GM12801 (cell line): ENCODE results near the gene CYP20A1.

Experiments
- CTCF ChIP-seq: IDR thresholded peaks from one replicate; pipeline ENCODE4 v1.5.1; 2011; ENCODE audit warnings: control low read depth; ENCODE audit not compliant: insufficient read length; ENCODE audit errors: extremely low read depth

Gene CYP20A1, protein sequence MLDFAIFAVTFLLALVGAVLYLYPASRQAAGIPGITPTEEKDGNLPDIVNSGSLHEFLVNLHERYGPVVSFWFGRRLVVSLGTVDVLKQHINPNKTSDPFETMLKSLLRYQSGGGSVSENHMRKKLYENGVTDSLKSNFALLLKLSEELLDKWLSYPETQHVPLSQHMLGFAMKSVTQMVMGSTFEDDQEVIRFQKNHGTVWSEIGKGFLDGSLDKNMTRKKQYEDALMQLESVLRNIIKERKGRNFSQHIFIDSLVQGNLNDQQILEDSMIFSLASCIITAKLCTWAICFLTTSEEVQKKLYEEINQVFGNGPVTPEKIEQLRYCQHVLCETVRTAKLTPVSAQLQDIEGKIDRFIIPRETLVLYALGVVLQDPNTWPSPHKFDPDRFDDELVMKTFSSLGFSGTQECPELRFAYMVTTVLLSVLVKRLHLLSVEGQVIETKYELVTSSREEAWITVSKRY

DNA sequence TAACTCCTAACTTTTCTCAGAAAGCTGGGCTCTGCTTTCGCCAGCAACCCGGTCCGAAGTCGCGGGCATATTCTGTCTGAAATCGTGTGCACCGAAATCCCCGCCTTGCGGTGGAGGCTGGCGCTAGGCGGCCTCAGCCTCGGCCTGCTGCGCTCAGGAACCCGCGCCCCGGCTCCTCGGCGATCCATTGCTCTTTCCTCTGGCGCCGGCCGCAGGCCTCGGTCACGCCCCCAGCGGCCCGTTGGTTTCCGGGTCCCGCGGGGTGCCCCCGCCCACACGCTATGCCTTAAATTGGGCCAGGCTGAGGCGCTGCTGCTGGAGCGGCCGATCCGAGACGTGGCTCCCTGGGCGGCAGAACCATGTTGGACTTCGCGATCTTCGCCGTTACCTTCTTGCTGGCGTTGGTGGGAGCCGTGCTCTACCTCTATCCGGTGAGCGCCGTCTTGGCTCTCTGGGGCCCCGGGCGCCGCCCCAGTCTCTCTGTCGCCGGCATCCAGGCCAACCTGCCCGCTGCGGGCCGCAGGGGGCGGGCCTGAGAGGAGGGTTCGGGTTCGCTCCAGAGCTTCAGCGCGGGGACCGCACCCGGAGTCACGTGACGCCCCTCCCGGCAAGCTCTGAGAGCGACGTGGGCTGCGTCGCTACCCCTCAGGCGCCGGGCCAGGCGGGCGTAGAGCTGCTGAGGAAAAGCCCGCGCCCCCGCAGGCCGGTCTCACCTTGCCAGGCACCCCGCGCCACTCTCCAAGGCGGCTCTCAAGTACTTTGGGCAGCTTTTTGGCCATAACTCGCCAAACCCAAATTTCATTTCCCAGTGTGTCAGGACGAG, at the start of gene CYP20A1:
CYP20A1 (plus strand) TSS at position 315 of the 823 bp plus-strand sequence; CDS start at position 360, 45 bp downstream.
- TF ChIP-seq CTCF = no peak

- TF ChIP-seq CTCF = no peak
Measured at GRCh38 chr2:203191961-203192360, 46.9 kb upstream of the CYP20A1 start.

DNA sequence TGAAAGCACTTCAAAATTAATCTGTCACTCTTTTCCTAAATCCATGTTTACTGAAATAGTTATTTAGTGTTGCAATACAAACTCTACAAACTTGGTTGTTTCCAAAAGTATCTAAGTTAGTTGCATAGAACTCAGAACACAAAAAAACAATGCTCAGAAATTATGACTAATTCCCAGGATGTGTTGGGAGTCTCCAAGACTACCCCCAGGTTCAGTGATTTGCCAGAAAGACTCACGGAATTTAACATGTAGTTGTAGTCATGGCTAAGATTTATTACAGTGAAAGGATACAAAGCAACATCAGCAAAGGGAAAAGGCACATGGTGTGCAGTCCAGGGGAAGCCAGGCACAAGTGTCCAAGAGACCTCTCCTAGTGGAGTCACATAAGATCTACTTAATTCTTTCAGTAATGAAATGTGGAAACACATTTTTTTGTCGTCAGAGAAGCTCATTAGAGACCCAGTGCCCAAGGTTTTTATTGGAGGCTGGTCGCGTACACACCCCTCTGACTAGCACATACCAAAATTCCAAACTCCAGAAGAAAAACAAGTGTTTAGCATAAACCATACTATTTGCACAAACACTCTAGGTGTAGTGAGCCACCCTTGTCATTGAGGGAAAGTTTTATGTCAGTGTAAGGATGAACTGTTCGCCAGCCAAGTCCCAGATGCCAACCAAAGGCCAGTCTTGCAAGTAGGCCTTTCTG, 43.3 kb upstream of the CYP20A1 start:
- no peak for TF ChIP-seq CTCF

GRCh38 chr2:203200866-203201265, 38.0 kb upstream of the CYP20A1 start:
- no peak for TF ChIP-seq CTCF

GRCh38 chr2:203201426-203201825, 37.4 kb upstream of the CYP20A1 start:
- no peak for TF ChIP-seq CTCF

- no peak for TF ChIP-seq CTCF
Measured at GRCh38 chr2:203209538-203209937, 29.3 kb upstream of the CYP20A1 start.
